ENCODE data around the gene SLC26A9.

SLC26A9 gene

GRCh38 chr1:205921570-205921909 is 21.7 kb downstream of the SLC26A9 start:
- no peak for TF ChIP-seq EZH2 (IDR thresholded peaks at IDR 0.05; ENCODE audit: borderline replicate concordance, low read depth, low read length, severe bottlenecking)
- TF ChIP-seq, protein P1, sequence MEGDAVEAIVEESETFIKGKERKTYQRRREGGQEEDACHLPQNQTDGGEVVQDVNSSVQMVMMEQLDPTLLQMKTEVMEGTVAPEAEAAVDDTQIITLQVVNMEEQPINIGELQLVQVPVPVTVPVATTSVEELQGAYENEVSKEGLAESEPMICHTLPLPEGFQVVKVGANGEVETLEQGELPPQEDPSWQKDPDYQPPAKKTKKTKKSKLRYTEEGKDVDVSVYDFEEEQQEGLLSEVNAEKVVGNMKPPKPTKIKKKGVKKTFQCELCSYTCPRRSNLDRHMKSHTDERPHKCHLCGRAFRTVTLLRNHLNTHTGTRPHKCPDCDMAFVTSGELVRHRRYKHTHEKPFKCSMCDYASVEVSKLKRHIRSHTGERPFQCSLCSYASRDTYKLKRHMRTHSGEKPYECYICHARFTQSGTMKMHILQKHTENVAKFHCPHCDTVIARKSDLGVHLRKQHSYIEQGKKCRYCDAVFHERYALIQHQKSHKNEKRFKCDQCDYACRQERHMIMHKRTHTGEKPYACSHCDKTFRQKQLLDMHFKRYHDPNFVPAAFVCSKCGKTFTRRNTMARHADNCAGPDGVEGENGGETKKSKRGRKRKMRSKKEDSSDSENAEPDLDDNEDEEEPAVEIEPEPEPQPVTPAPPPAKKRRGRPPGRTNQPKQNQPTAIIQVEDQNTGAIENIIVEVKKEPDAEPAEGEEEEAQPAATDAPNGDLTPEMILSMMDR (IDR thresholded peaks at IDR 0.05; ENCODE audit: borderline replicate concordance, extremely low read depth, low read length, poor library complexity, severe bottlenecking): no peak
- Histone ChIP-seq H3K4me2 (ENCODE audit: insufficient read depth, low read length) (no peak overlapping the region), H2AFZ (ENCODE audit: low read depth, low read length) (no peak overlapping the region), H3K79me2 (ENCODE audit: insufficient read depth, low read length) (no peaks in the 10 kb centered on the region), H3K27ac (ENCODE audit: low read length) (no peak overlapping the region), H3K9ac (ENCODE audit: low read depth, low read length) (no peak overlapping the region), H3K4me1 (ENCODE audit: insufficient read depth, low read length) (no peaks in the 10 kb centered on the region), H4K20me1 (ENCODE audit: insufficient read depth, low read length) (peaks cover 4% of the 10 kb centered on the region), H3K36me3 (ENCODE audit: insufficient read depth, low read length) (no peaks in the 10 kb centered on the region), H3K4me3 (ENCODE audit: low read depth in 1 of 2, low read length in 2 of 2) (no peak overlapping the region), H3K27me3 (ENCODE audit: insufficient read depth, low read length, poor library complexity) (peaks cover 14% of the 10 kb centered on the region), H3K9me3 (ENCODE audit: insufficient read depth, low read length, severe bottlenecking) (no peaks in the 10 kb centered on the region)
- no peak for DNase-seq
- ATAC-seq (ENCODE audit: insufficient read depth, low read depth): no peak

- DNase-seq: no peak
- Histone ChIP-seq H3K4me2 (ENCODE audit: insufficient read depth, low read length) (no peak overlapping the region), H3K27me3 (ENCODE audit: insufficient read depth, low read length, poor library complexity) (peaks cover 10% of the 10 kb centered on the region), H3K4me1 (ENCODE audit: insufficient read depth, low read length) (no peaks in the 10 kb centered on the region), H3K9me3 (ENCODE audit: insufficient read depth, low read length, severe bottlenecking) (no peaks in the 10 kb centered on the region), H3K27ac (ENCODE audit: low read length) (no peak overlapping the region), H3K36me3 (ENCODE audit: insufficient read depth, low read length) (no peaks in the 10 kb centered on the region), H3K79me2 (ENCODE audit: insufficient read depth, low read length) (no peaks in the 10 kb centered on the region), H3K9ac (ENCODE audit: low read depth, low read length) (no peak overlapping the region), H3K4me3 (ENCODE audit: low read depth in 1 of 2, low read length in 2 of 2) (no peak overlapping the region), H2AFZ (ENCODE audit: low read depth, low read length) (no peak overlapping the region), H4K20me1 (ENCODE audit: insufficient read depth, low read length) (peaks cover 4% of the 10 kb centered on the region)
- TF ChIP-seq, protein P1 (IDR thresholded peaks at IDR 0.05; ENCODE audit: borderline replicate concordance, extremely low read depth, low read length, poor library complexity, severe bottlenecking): no peak
- TF ChIP-seq EZH2 (IDR thresholded peaks at IDR 0.05; ENCODE audit: borderline replicate concordance, low read depth, low read length, severe bottlenecking): no peak
- ATAC-seq (ENCODE audit: insufficient read depth, low read depth): no peak
These were observed 22.2 kb downstream of the SLC26A9 start for GRCh38 chr1:205920861-205921569.

GRCh38 chr1:205920159-205920558 is 23.1 kb downstream of the SLC26A9 start:
- Histone ChIP-seq H3K27me3 (ENCODE audit: insufficient read depth, low read length, poor library complexity) (peaks cover 4% of the 10 kb centered on the region), H3K9me3 (ENCODE audit: insufficient read depth, low read length, severe bottlenecking) (no peaks in the 10 kb centered on the region), H3K4me3 (ENCODE audit: low read depth in 1 of 2, low read length in 2 of 2) (no peak overlapping the region), H3K36me3 (ENCODE audit: insufficient read depth, low read length) (no peaks in the 10 kb centered on the region), H3K4me1 (ENCODE audit: insufficient read depth, low read length) (no peaks in the 10 kb centered on the region), H3K9ac (ENCODE audit: low read depth, low read length) (no peak overlapping the region), H2AFZ (ENCODE audit: low read depth, low read length) (no peak overlapping the region), H3K27ac (ENCODE audit: low read length) (no peak overlapping the region), H3K4me2 (ENCODE audit: insufficient read depth, low read length) (no peak overlapping the region), H4K20me1 (ENCODE audit: insufficient read depth, low read length) (peaks cover 4% of the 10 kb centered on the region), H3K79me2 (ENCODE audit: insufficient read depth, low read length) (no peaks in the 10 kb centered on the region)
- no peak for TF ChIP-seq EZH2 (IDR thresholded peaks at IDR 0.05; ENCODE audit: borderline replicate concordance, low read depth, low read length, severe bottlenecking)
- TF ChIP-seq, protein P1 (IDR thresholded peaks at IDR 0.05; ENCODE audit: borderline replicate concordance, extremely low read depth, low read length, poor library complexity, severe bottlenecking): no peak
- ATAC-seq (ENCODE audit: insufficient read depth, low read depth) (no peak), DNase-seq (no peak)

Data from DND-41 (cell line).